Testis (tissue), 2 donors: ENCODE results near the gene C16orf54.

Experiments
- CTCF ChIP-seq, 3 experiments: fragments of 450-650 bp in 2 of 3; fragments of 200-600 bp in 1 of 3; sonication (generic) in 1 of 3; IDR thresholded peaks; one replicate each; pipeline ENCODE4 v1.5.1; 2016 to 2019; ENCODE audit warnings: antibody characterized with exemption in 3 of 3, mild to moderate bottlenecking in 2 of 3, moderate library complexity in 1 of 3
- POLR2A ChIP-seq: fragments of 450-650 bp; IDR thresholded peaks from one replicate; pipeline ENCODE4 v1.6.1; 2017; ENCODE audit warnings: antibody characterized with exemption, mild to moderate bottlenecking, moderate library complexity

GRCh38 chr16:29777576-29778350 lies 32.0 kb upstream of the C16orf54 start, which contains the start of gene ZG16:
- no peak for TF ChIP-seq CTCF (IDR thresholded peaks at IDR 0.05)
- no peak for TF ChIP-seq POLR2A
